Activated gamma-delta T cell (primary cell): Measurements from ENCODE around the gene MSX2.

ENCODE experiments used
- DNase-seq: peaks from one replicate; lab custom pipeline; 2025; lab: John Stamatoyannopoulos, UW

Gene MSX2

GRCh38 chr5:174718880-174719610, 5.3 kb upstream of the MSX2 start:
- DNase-seq: no peak

- DNase-seq: no peak
These were observed 4.4 kb upstream of the MSX2 start for GRCh38 chr5:174719793-174720611.

- no peak for DNase-seq
These were observed 3.5 kb upstream of the MSX2 start for GRCh38 chr5:174720612-174721529.

GRCh38 chr5:174721530-174722432, 2.6 kb upstream of the MSX2 start:
- DNase-seq: no peak

- DNase-seq: no peak
These were observed 1.9 kb upstream of the MSX2 start for GRCh38 chr5:174722500-174722899.

- DNase-seq: no peak
These were observed 935 bp upstream of the MSX2 start for GRCh38 chr5:174723315-174723978.

- DNase-seq: no peak
These were observed 351 bp upstream of the MSX2 start for GRCh38 chr5:174723979-174724483.

- no peak for DNase-seq
These were observed 1.0 kb downstream of the MSX2 start for GRCh38 chr5:174725261-174725990.

- no peak for DNase-seq
These were observed 1.7 kb downstream of the MSX2 start for GRCh38 chr5:174725991-174726601.

- no peak for DNase-seq
These were observed 2.8 kb downstream of the MSX2 start for GRCh38 chr5:174726916-174727793.

GRCh38 chr5:174727794-174728680, 3.7 kb downstream of the MSX2 start:
- no peak for DNase-seq

GRCh38 chr5:174729075-174729680, 4.8 kb downstream of the MSX2 start:
- DNase-seq: no peak

GRCh38 chr5:174731214-174732035, 7.0 kb downstream of the MSX2 start:
- no peak for DNase-seq

- no peak for DNase-seq
These were observed 7.9 kb downstream of the MSX2 start for GRCh38 chr5:174732036-174733020.
